Endothelial cell of umbilical vein (primary cell): ENCODE data around the gene TLCD2. TPM values are rescaled to one million over a fixed set of nuclear protein-coding genes. Genes with fewer than 3 reads are reported as not detected.
"Not testable (repeated sequence)": the region's sequence is repeated elsewhere in the genome, so short reads cannot be mapped to it uniquely, and the experiment has no call there.

Experiments
- BruUV-seq: library from RNA; stranded (reverse); fragments of 400-500 nt; replicated peaks from 2 replicates; lab custom pipeline; 2021; lab: Mats Ljungman, UMichigan
- CTCF ChIA-PET: fragments of 300-600, 350-600 bp; sonication (Branson Sonifier 250); formaldehyde crosslinking; loops from one replicate; lab custom pipeline; 2021; ENCODE audit warnings: antibody characterized with exemption, inconsistent platforms; lab: Charles Lee
- POLR2A ChIA-PET: fragments of 300-600, 350-600 bp; sonication (Branson Sonifier 250); formaldehyde crosslinking; loops from one replicate; lab custom pipeline; 2021; ENCODE audit warnings: antibody characterized with exemption, inconsistent platforms; lab: Charles Lee
- DNase-seq: peaks from one replicate; pipeline ENCODE4 v3.0.0-alpha.2; 2011; ENCODE audit warnings: low read depth, low spot score
- FAIRE-seq: peaks from 2 replicates; lab custom pipeline; 2011; peaks lifted over from hg19 to GRCh38; lab: Jason Lieb, UNC
- H2AFZ ChIP-seq: 2 replicates; pipeline ENCODE4 v1.6.0; 2012; ENCODE audit warnings: low read depth, low read length, control low read depth, inconsistent platforms
- H3K27ac ChIP-seq: 2 replicates; pipeline ENCODE4 v1.5.1; 2011; ENCODE audit warnings: low read depth, mild to moderate bottlenecking, control low read depth, low read length, moderate library complexity; ENCODE audit not compliant: insufficient read depth
- H3K27me3 ChIP-seq, 2 experiments: 2 replicates each; pipeline versions ENCODE4 v1.6.0 to v1.6.1; 2011; ENCODE audit warnings: low read length in 2 of 2, mixed read lengths in 1 of 2; ENCODE audit not compliant: control insufficient read depth in 2 of 2, insufficient read depth in 2 of 2
- H3K36me3 ChIP-seq, 2 experiments: 2 replicates in 1 of 2; 3 replicates in 1 of 2; pipeline ENCODE4 v1.5.1; 2011; ENCODE audit warnings: low read length in 2 of 2, mild to moderate bottlenecking in 1 of 2, moderate library complexity in 1 of 2; ENCODE audit not compliant: control insufficient read depth in 2 of 2, insufficient read depth in 2 of 2; ENCODE audit errors: extremely low read depth in 1 of 2
- H3K4me1 ChIP-seq: 3 replicates; pipeline ENCODE4 v1.5.1; 2011; ENCODE audit warnings: mild to moderate bottlenecking, low read length; ENCODE audit not compliant: control insufficient read depth, insufficient read depth; ENCODE audit errors: extremely low read depth
- H3K4me2 ChIP-seq: 2 replicates; pipeline ENCODE4 v1.6.1; 2011; ENCODE audit warnings: low read length, control low read depth, mixed read lengths; ENCODE audit not compliant: insufficient read depth
- H3K4me3 ChIP-seq, 3 experiments: fragments of 200-600 bp in 1 of 3; sonication (generic), shearing (Covaris generic) in 1 of 3; replicated peaks in 1 of 3; 2 replicates each; pipeline ENCODE4 v1.5.1; 2011 to 2016; ENCODE audit warnings: control low read depth in 3 of 3, low read length in 3 of 3, mild to moderate bottlenecking in 2 of 3, inconsistent platforms in 1 of 3, low read depth in 1 of 3, moderate library complexity in 1 of 3; ENCODE audit not compliant: insufficient read depth in 1 of 3
- H3K79me2 ChIP-seq: 2 replicates; pipeline ENCODE4 v1.6.0; 2012; ENCODE audit warnings: low read length, inconsistent platforms; ENCODE audit not compliant: control insufficient read depth, insufficient read depth
- H3K9ac ChIP-seq: replicated peaks from 2 replicates; pipeline ENCODE3; 2011; ENCODE audit warnings: low read length, control low read depth; ENCODE audit not compliant: insufficient read depth; ENCODE audit errors: extremely low read depth
- H3K9me1 ChIP-seq: replicated peaks from 3 replicates; pipeline ENCODE4 v1.6.0; 2011; ENCODE audit warnings: mild to moderate bottlenecking, low read length; ENCODE audit not compliant: control insufficient read depth, insufficient read depth; ENCODE audit errors: extremely low read depth
- H3K9me3 ChIP-seq: replicated peaks from 2 replicates; pipeline ENCODE4 v1.5.1; 2012; ENCODE audit warnings: low read length, inconsistent platforms; ENCODE audit not compliant: control insufficient read depth, insufficient read depth
- H4K20me1 ChIP-seq: replicated peaks from 2 replicates; pipeline ENCODE3; 2011; ENCODE audit warnings: mild to moderate bottlenecking, low read length; ENCODE audit not compliant: control insufficient read depth, insufficient read depth; ENCODE audit errors: extremely low read depth
- EZH2 ChIP-seq: IDR thresholded peaks from 2 replicates; pipeline ENCODE4 v1.6.1; 2012; ENCODE audit warnings: borderline replicate concordance, low read depth, mild to moderate bottlenecking, moderate library complexity, low read length, inconsistent platforms; ENCODE audit not compliant: severe bottlenecking
- FOS ChIP-seq: IDR thresholded peaks from 2 replicates; pipeline ENCODE4 v1.6.1; 2011; ENCODE audit warnings: mild to moderate bottlenecking, low read length, moderate library complexity, borderline replicate concordance; ENCODE audit not compliant: insufficient read depth
- GATA2 ChIP-seq: IDR thresholded peaks from 2 replicates; pipeline ENCODE4 v1.7.0; 2011; ENCODE audit warnings: low read depth, mild to moderate bottlenecking, moderate library complexity, mixed read lengths, low read length; ENCODE audit not compliant: insufficient read length, insufficient read depth
- JUN ChIP-seq: IDR thresholded peaks from 2 replicates; pipeline ENCODE4 v1.6.1; 2011; ENCODE audit warnings: borderline replicate concordance, low read depth; ENCODE audit not compliant: insufficient read length, insufficient read depth
- MYC ChIP-seq: IDR thresholded peaks from one replicate; pipeline ENCODE4 v1.6.1; 2011; ENCODE audit warnings: mild to moderate bottlenecking, low read depth, low read length
- POLR2A ChIP-seq: IDR thresholded peaks from 2 replicates; pipeline ENCODE4 v1.6.1; 2012; ENCODE audit warnings: low read depth, mild to moderate bottlenecking, control low read depth, low read length
- POLR2AphosphoS5 ChIP-seq: IDR thresholded peaks from 2 replicates; pipeline ENCODE4 v1.6.1; 2012; ENCODE audit warnings: low read depth, mild to moderate bottlenecking, control low read depth, low read length, moderate library complexity; ENCODE audit not compliant: insufficient read depth
- dilution Hi-C: fragments of 300-500 bp; cut with MboI; formaldehyde crosslinking; loops from one replicate; pipeline ENCODE4 v1.15.0; 2019; ENCODE audit warnings: low sequenced_read_pairs; ENCODE audit not compliant: extremely low pct_ligation_motif_present
- intact Hi-C: fragments of 100-400 bp; cut with micrococcal nuclease; formaldehyde crosslinking; loops from one replicate; pipeline ENCODE4 v1.10.0; 2022
- polyA plus RNA-seq, 4 experiments: library from polyadenylated mRNA; depleted of rRNA in 3 of 4; stranded (reverse) in 3 of 4; unstranded in 1 of 4; fragments of >200 nt; gene quantifications; 2 replicates each; pipeline versions ENCODE4 v1.2.1 to v1.2.3, GENCODE V29; 2011 to 2012; ENCODE audit warnings: missing spikeins in 1 of 4
- total RNA-seq: library from RNA; stranded (reverse); gene quantifications from 2 replicates; pipeline ENCODE4 v1.2.3, GENCODE V29; 2021
- TF ChIP-seq, protein P1 (sequence below): IDR thresholded peaks from 2 replicates; pipeline ENCODE4 v1.6.1; 2011; ENCODE audit not compliant: insufficient read depth, insufficient read length
- TF ChIP-seq, protein P2 (sequence below), 2 donors: IDR thresholded peaks; 1 replicate in 1 of 2; 2 replicates in 1 of 2; pipeline ENCODE4 v1.5.1; 2011; ENCODE audit warnings: low read length in 2 of 2, mild to moderate bottlenecking in 2 of 2, moderate library complexity in 2 of 2, control low read depth in 1 of 2, inconsistent platforms in 1 of 2, low read depth in 1 of 2; ENCODE audit not compliant: insufficient read depth in 1 of 2; ENCODE audit errors: extremely low read depth in 1 of 2

Gene TLCD2
- total and polyA plus RNA-seq, 2 donors (not counting 3 experiments of a cell fraction or from before 2014, with no cell fraction given) = 0.72 to 2.1 TPM

DNA sequence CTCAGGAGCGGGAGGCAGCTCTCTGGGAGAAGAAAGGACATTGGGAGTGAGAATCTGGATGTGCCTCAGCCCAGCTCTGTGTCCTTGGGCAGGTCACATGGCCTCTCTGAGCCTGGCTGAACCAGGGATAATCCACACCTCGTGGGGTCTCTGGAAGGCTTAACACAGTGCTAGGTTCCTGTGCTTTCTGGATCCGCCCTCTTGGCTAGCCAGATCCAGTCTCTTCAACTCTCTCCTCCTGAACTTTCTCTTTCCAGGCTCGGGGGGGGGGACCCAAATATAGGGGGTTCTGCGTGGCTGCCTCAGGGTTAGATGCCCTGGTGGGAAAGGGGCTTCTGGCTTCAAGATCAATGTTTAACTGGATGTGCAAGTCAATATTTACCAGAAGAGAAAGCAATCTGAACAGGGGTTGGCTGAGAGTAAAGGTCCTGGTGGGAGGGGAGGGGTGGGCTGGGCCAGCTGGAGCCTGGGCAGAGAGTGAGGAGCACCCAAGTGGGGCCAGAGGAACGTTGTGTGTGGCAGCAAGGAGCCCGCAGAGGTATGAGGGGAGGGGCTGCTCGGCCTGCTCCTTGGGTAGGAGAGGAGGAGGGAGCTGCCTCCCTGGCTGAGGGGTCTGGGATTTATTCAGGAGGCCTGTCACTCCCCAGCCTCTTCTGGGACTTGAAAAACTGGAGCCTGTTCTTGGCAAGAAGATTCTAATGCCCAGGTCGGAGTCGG, 32.4 kb upstream of the TLCD2 start, which contains the start of gene SERPINF2:
Gene SERPINF2, plus strand, starts transcription at position 501 of the 717 bp plus-strand sequence. CDS start 2,125 bp downstream, outside the sequence.
- Histone ChIP-seq H3K9me1 (no peaks in the 10 kb centered on the region), H3K4me3 (no peak within 1 kb of the TSS), H3K4me1 (no peaks in the 10 kb centered on the region), H2AFZ (no peak within 1 kb of the TSS), H3K79me2 (no peaks in the 10 kb centered on the region), H3K36me3 (no peaks in the 10 kb centered on the region), H3K9me3 (no peaks in the 10 kb centered on the region), H3K4me2 (no peak within 1 kb of the TSS), H4K20me1 (no peaks in the 10 kb centered on the region), H3K27me3 (no peaks in the 10 kb centered on the region), H3K9ac (no peak within 1 kb of the TSS), H3K27ac (no peak within 1 kb of the TSS)
- CTCF ChIA-PET = interaction anchor here (0.7 to 1.9 kb wide), 3 partner anchors 10 to 41 kb away, joined by 3 to 8 read pairs (median 3); no protein-coding TSS in a partner anchor
- DNase-seq = no peak
- dilution Hi-C loops = no loop called here
- FAIRE-seq = no peak
- intact Hi-C loops = no loop called here
- BruUV-seq = no TSS peak
- POLR2A ChIA-PET = no interaction called here
- no peak for TF ChIP-seq JUN
- no peak for TF ChIP-seq POLR2A
- TF ChIP-seq GATA2 = no peak
- no peak for TF ChIP-seq MYC
- TF ChIP-seq, protein P1, sequence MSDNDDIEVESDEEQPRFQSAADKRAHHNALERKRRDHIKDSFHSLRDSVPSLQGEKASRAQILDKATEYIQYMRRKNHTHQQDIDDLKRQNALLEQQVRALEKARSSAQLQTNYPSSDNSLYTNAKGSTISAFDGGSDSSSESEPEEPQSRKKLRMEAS = no peak
- TF ChIP-seq POLR2AphosphoS5 = no peak
- TF ChIP-seq, protein P2, sequence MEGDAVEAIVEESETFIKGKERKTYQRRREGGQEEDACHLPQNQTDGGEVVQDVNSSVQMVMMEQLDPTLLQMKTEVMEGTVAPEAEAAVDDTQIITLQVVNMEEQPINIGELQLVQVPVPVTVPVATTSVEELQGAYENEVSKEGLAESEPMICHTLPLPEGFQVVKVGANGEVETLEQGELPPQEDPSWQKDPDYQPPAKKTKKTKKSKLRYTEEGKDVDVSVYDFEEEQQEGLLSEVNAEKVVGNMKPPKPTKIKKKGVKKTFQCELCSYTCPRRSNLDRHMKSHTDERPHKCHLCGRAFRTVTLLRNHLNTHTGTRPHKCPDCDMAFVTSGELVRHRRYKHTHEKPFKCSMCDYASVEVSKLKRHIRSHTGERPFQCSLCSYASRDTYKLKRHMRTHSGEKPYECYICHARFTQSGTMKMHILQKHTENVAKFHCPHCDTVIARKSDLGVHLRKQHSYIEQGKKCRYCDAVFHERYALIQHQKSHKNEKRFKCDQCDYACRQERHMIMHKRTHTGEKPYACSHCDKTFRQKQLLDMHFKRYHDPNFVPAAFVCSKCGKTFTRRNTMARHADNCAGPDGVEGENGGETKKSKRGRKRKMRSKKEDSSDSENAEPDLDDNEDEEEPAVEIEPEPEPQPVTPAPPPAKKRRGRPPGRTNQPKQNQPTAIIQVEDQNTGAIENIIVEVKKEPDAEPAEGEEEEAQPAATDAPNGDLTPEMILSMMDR (IDR thresholded peaks at IDR 0.05; ENCODE audit: extremely low read depth in 1 of 2, insufficient read depth in 1 of 2, low read depth in 1 of 2, low read length in 2 of 2) = no peak
- TF ChIP-seq EZH2 = no peak
- no peak for TF ChIP-seq FOS

DNA sequence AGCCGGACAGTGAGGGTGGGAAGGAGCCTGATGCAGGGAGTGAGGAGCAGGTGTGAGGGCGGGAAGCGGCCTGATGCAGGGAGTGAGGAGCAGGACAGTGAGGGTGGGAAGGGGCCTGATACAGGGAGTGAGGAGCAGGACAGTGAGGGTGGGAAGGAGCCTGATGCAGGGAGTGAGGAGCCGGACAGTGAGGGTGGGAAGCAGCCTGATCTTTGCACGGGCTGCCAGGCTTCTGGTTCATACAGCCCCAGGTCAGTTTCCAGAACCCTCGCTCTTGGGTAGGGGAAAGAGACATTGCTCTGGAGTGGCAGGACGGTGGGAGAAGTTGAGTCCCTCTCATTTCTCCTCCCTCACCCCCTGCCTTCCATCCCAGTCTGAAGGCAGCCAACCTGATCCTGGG, 31.7 kb upstream of the TLCD2 start:
- POLR2A ChIA-PET, H3K79me2 ChIP-seq, H3K4me3 ChIP-seq, DNase-seq, H3K27ac ChIP-seq, H3K9ac ChIP-seq, FAIRE-seq, H3K4me1 ChIP-seq, intact Hi-C loops, H3K9me3 ChIP-seq, H3K27me3 ChIP-seq, H3K9me1 ChIP-seq, H3K36me3 ChIP-seq, H2AFZ ChIP-seq, H3K4me2 ChIP-seq, dilution Hi-C loops, BruUV-seq, H4K20me1 ChIP-seq: not testable (repeated sequence)
- CTCF ChIA-PET = interaction anchor here (0.8 kb wide), 1 partner anchor 42 kb away, joined by 3 read pairs; no protein-coding TSS in a partner anchor
